ENCODE data around the gene BAD. TPM values are rescaled to one million over a fixed set of nuclear protein-coding genes. Genes with fewer than 3 reads are reported as not detected.
"Not testable (repeated sequence)": the region's sequence is repeated elsewhere in the genome, so short reads cannot be mapped to it uniquely, and the experiment has no call there.

BAD gene
- total RNA-seq, 1 donor from 2014 or later = 121 TPM

DNA sequence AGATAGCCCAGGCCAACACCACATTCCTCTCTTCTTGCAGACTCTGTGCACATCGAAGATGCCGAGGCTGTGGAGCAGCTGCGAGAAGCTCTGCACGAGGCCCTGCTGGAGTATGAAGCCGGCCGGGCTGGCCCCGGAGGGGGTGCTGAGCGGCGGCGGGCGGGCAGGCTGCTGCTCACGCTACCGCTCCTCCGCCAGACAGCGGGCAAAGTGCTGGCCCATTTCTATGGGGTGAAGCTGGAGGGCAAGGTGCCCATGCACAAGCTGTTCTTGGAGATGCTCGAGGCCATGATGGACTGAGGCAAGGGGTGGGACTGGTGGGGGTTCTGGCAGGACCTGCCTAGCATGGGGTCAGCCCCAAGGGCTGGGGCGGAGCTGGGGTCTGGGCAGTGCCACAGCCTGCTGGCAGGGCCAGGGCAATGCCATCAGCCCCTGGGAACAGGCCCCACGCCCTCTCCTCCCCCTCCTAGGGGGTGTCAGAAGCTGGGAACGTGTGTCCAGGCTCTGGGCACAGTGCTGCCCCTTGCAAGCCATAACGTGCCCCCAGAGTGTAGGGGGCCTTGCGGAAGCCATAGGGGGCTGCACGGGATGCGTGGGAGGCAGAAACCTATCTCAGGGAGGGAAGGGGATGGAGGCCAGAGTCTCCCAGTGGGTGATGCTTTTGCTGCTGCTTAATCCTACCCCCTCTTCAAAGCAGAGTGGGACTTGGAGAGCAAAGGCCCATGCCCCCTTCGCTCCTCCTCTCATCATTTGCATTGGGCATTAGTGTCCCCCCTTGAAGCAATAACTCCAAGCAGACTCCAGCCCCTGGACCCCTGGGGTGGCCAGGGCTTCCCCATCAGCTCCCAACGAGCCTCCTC, 31.4 kb upstream of the BAD start:
- not testable (repeated sequence) for DNase-seq (ENCODE audit: extremely low read depth, low read depth, low spot score)

- no peak for DNase-seq (ENCODE audit: extremely low read depth, low read depth, low spot score)
These were observed 30.5 kb upstream of the BAD start for GRCh38 chr11:64314805-64315561.

DNA sequence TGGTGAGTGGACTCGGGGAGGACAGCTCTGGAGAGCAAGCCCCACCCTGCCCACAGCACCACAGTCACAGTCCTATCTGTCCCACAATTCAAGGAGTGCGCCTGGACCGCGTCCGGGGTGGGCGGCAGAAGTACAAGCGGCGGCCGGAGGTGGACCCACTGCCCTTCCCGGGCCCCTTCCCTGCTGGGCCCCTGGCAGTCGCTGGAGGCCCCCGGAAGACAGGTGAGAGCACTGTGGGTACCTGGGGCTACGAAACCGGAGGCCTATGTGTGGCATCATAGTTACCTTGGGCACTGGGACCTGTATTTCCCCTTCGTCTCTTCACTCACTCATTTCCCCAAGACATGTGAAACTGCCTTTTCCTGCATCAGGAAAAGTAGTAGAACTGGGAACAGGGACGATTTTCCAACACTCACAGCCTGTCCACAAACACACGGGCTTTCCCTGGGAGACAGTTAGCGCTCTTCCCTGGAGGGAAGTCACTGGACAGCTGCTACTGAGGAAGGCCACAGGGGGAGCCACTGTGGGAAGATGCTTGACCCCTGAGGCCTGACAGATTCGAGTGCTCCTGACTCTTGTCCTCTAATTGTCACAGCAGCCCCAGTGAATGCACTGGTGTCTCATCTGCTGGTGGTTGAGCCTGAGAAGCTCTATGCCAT, 29.8 kb upstream of the BAD start:
- no peak for DNase-seq (ENCODE audit: extremely low read depth, low read depth, low spot score)

- DNase-seq (ENCODE audit: extremely low read depth, low read depth, low spot score) = no peak
These were observed 29.2 kb upstream of the BAD start for GRCh38 chr11:64313491-64314145.

GRCh38 chr11:64312947-64313346, 28.5 kb upstream of the BAD start:
- DNase-seq (ENCODE audit: extremely low read depth, low read depth, low spot score) = no peak

DNA sequence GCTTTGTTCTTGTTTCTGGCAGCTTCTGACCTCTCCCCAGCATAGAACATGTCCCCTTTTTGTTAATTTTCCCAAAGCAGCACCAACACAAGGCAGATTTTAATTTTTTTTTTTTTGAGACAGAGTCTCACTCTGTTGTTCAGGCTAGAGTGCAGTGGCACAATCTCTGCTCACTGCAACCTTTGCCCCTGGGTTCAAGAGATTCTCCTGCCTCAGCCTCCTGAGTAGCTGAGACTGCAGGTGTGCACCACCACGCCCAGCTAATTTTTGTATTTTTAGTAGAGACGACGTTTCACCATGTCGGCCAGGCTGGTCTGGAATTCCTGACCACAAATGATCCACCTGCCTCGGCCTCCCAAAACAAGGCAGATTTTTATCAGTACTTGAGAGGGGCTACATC, 23.3 kb upstream of the BAD start:
- DNase-seq (ENCODE audit: extremely low read depth, low read depth, low spot score) = not testable (repeated sequence)

DNA sequence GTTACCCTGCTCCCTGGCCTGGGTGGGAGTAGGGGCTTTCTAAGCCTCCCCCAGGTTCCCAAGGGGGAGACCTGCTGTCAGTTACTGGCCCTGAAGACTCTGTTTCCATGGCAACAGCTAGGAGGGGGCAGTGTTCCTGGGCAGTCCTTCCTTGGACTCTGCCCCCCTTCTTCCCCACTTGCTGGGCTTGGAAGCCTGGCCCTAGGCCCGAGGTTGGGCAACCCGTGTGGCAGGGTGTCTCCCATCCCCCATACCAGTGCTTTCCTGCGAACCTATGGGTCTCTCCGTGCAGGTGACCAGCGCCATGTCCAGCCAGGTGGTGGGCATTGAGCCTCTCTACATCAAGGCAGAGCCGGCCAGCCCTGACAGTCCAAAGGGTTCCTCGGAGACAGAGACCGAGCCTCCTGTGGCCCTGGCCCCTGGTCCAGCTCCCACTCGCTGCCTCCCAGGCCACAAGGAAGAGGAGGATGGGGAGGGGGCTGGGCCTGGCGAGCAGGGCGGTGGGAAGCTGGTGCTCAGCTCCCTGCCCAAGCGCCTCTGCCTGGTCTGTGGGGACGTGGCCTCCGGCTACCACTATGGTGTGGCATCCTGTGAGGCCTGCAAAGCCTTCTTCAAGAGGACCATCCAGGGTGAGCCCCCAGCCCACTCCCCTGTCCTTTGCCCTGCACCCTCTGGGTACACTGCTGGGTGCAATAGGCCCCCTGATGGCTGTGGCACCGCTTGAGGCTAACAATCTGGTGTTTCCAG, 22.6 kb upstream of the BAD start:
- DNase-seq (ENCODE audit: extremely low read depth, low read depth, low spot score) = no peak

- DNase-seq (ENCODE audit: extremely low read depth, low read depth, low spot score) = no peak
These were observed 22.1 kb upstream of the BAD start for GRCh38 chr11:64306563-64306875.

DNA sequence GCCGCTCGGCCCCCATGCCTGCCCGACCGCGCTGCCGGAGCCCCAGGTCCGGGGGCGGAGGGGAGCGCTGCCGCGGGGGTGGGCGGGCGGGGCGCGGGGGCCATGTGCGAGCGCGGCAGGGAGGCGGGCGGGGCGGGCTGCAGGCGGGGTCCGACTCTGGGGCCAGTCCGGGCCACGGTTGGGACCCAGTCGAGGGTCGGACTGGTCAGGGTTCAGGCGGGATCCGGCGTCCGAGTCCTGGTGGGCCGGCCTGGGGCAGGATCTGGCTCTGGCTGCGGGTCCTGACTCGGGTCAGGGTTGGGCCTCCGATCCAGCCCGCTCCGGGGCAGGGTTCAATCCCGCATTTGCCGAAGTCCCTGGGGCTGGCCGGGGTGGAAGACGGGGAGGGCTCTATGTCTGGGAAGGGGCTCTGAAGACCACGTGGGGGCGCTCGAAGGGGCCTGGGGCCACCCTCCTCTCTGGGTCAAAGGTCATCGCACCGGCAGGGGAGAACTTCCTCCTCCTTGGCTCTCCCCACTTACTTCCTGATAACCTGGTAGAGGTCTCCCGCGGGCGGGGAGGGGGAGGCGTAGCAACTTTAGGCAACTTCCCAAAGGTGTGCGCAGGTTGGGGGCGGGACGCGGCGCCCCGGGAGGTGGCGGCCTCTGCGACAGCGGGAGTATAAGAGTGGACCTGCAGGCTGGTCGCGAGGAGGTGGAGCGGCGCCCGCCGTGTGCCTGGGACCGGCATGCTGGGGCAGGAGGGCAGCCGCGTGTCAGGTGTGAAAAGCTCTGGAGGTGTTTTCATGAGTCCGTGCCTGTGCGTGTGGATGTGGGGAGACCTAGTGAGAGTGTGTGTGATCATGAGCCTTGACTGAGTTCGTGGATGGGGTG, 21.5 kb upstream of the BAD start:
- DNase-seq (ENCODE audit: extremely low read depth, low read depth, low spot score) = no peak

DNA sequence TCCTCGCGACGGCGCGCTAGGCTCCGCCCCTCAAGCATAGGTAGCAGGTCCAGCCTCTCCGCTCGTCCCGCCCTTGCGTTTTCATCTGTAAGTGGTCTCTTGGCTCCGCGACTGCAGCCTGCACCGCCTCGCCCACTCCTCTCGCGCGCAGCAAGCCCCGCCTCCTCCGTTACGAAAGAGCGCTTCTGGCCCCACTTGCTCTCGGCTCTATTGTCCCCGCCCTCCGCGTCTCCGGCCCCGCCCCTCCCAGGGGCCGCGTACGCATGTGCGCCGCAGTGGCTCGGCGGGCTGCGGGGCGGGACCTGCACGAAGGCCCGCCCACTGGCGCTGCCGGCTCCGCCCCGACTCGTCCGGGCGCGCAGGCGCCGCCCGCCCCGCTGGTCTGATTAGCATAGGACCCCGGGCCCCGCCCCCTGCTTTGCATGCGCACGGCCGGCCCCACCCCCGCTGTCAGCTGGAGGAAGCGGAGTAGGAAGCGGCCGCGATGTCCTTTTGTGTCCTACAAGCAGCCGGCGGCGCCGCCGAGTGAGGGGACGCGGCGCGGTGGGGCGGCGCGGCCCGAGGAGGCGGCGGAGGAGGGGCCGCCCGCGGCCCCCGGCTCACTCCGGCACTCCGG, 20.7 kb upstream of the BAD start, which contains the start of gene ESRRA:
ESRRA (plus strand) TSS at position 450 of the 616 bp plus-strand sequence. CDS start 1,656 bp downstream, outside the sequence.
- DNase-seq (ENCODE audit: extremely low read depth, low read depth, low spot score) = no peak

DNA sequence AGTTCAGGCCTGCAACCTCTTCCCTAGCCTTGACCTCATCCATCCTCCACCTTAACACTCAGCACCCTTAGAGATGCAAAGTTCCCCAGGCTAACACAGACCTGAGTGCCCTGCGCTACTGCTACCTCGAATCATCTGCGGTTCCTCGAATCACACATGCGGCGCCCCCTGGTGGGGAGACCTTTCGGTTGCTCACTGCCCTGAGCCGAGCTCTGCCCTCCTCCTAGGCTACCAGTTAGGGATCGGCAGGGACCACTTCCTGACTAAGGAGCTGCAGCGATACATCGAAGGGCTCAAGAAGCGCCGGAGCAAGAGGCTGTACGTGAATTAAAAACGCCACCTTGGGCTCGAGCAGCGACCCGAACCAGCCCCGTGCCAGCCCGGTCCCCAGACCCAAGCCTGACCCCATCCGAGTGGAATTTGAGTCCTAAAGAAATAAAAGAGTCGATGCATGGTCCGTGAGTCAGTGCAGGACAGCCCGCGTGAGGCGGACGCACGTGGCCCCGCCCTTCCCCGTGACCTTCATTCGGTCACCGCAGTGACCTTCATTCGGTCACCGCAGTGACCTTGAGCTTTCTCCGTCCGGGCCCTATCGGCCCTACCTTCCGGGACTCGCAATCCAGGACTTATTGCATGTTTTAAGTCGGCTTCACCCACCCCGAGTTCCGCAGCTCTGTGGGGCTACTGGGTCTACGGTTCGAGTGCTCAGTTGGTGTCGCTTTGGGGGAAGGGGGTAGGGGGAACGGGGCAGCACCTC, 20.0 kb upstream of the BAD start:
- peak; percentile 68 for DNase-seq (ENCODE audit: extremely low read depth, low read depth, low spot score)

- no peak for DNase-seq (ENCODE audit: extremely low read depth, low read depth, low spot score)
These were observed 19.5 kb upstream of the BAD start for GRCh38 chr11:64304032-64304315.

- DNase-seq (ENCODE audit: extremely low read depth, low read depth, low spot score) = no peak
These were observed 18.9 kb upstream of the BAD start for GRCh38 chr11:64303109-64304031.

DNA sequence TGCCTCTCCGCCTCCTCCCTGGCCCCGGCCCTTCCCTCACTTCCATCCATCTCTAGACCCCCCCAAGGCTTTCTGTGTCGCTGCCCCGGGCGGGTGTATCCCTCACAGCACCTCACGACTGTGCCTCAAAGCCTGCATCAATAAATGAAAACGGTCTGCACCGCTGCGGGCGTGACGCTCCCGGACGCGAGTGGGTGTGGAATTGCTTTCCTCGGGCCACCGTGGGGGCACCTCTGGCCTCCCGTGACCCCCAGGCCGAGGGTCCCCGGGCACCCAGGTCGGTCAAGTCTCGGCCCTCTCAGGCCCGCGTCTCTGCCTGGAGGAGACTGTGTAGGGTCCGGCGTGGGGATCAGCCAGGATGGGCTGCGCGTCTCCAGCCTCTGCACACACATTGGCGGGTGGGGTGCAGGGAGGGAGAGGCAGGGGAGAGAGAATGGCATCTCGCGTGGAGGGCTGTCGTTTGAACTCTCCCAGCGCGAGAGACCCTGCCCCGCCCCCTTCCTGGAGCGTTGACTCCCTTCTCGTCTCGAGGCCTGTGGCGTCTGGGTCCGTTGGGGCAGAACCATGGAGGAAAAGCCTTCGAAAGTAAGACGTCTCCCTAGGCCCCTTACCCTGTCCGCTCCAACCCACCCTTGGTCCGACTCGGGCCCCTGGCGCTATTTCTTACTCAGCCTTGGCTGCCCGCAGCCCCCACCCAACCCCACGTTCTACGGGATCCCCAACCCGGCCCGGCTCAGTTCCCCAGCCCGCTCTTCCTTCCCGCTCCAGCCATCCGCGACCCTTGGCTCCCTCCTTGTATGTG, 15.6 kb upstream of the BAD start, which contains the start of gene CATSPERZ:
CATSPERZ (plus strand) TSS at position 512 of the 802 bp plus-strand sequence; CDS start at position 565, 53 bp downstream.
- no peak for DNase-seq (ENCODE audit: extremely low read depth, low read depth, low spot score)

DNA sequence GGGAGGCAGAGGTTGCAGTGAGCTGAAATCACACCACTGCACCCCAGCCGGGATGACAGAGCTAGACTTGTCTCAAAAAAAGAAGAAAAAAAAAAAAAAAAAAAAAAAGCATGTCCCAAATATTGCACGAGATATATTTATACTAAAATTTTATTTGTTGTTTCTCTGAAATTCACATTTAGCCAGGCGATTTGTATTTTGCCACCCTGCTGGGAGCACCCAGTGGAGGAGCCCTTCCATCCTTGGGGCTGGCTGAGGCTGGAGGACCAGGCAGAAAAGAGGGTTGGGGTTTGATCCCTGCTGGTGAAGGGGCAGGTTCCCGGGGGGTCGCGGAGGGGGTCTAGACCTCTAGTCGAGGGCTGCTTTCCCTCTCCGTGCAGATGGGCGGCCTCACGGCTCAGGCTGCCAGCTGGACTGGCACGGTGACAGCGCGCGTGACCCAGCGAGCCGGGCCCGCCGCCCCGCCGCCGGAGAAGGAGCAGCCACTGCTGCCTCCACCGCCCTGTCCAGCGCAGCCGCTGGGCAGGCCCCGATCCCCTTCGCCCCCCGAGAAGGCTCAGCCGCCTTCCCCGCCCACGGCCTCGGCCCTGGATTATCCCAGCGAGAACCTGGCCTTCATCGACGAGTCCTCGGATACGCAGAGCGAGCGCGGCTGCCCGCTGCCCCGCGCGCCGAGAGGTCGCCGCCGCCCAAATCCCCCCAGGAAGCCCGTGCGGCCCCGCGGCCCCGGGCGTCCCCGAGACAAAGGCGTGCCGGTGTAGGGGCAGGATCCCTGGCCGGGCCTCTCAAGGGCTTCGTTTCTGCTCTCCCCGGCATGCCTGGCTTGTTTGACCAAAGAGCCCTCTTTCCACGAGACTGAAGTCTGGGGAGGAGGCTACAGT, 14.7 kb upstream of the BAD start:
- no peak for DNase-seq (ENCODE audit: extremely low read depth, low read depth, low spot score)

Measured in glomerular endothelial cell (primary cell).